Left cardiac atrium (tissue), 4 donors: ENCODE data around the gene GDPD5. TPM values are rescaled to one million over a fixed set of nuclear protein-coding genes. Genes with fewer than 3 reads are reported as not detected.
A peak's percentile ranks its signal among the peaks of the same experiment; 100 is the strongest.

ENCODE experiments used
- ATAC-seq, 2 donors: fragments of 200-7000 bp; cut with Tn5 transposase; one replicate each; pipeline ENCODE4 v1.9.1; 2020; ENCODE audit warnings: mild to moderate bottlenecking in 2 of 2, moderate library complexity in 2 of 2
- DNase-seq: peaks from one replicate; pipeline ENCODE4 v3.0.0-alpha.2; 2020
- intact Hi-C, 2 donors: fragments of 100-400 bp; cut with DNase I; formaldehyde crosslinking; loops; one replicate each; pipeline versions ENCODE4 v1.14.1 to v1.15.1; 2022 to 2023
- total RNA-seq, 2 donors: library from RNA; stranded (reverse); fragmentation: NEBNext Ultra II Directional; extraction: Animal tissue kit (Norgen Biotek cat#: 25700); gene quantifications; one replicate each; pipeline ENCODE4 v1.2.1, GENCODE V29; 2021
- donor health status: DM: no; HTN: yes; CAD: no.
- donor health status: DM: no; HTN: yes; CAD: no; lungs with severe emphysema.
- donor health status: DM: yes; HTN: yes; CAD: no.
- donor health status: Dilated cardiomyopathy.

Gene GDPD5
- total RNA-seq, 2 donors from 2014 or later: 12.3 to 17.6 TPM

DNA sequence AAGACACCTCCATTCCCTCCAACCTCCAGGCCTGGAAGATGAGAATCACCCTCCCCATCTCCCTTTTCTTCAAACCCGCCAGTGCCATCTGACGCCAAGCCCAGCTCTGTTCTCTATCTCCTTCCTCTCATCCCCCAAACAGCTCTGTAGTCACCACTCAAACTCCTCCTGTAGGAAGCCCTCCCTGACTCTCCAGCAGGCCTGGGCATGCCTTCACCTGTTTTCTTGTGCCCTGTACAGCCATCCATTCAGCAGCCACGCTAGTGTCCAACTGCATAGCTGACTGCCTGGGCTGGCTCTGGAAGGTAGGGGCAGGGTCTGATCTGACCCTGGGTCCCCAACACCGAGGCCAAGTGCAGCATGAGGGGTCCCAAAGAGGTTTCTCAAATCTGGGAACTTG is 25.0 kb downstream of the GDPD5 start:
- intact Hi-C loops: no loop called here
- ATAC-seq (no peak), DNase-seq (no peak)

DNA sequence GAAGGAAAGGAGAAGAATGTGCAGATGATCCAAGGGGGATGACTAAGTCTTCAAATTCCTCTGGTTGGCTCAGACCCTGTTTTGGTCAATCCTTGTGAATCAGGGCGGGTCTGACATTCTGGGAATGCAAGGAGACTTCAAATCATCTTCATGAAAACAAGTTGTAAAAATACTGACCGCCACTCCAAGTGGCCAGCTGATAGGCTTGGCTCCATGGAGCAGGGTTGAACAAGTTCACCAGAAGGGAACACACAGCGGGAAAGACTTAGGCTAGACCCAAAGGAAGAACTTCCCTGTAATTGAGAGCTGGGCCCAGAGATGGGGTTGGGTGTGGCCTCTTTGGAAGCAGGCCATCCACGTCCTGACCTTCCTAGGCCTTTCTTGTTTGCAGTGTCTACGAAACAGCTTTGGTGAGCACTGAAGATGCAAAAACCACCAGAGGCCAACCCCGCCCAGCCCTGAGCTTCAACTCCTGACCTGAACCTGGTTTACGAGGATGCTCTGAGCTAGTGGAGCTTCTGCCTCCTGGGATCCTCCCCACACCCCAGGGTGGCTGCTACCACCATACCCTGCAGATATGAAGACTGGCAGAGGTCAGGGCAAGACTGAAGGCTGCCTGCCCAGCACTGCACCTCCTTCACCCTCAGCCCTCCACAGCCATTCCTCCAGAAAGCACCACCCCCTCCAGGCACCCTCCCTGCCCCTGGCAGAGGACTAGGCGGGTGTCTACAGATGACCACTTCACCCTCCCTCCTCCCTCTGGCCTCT is 26.1 kb downstream of the GDPD5 start:
- ATAC-seq (peak; percentile 77 to 89), DNase-seq (peak; percentile 55)
- intact Hi-C loops: no loop called here

DNA sequence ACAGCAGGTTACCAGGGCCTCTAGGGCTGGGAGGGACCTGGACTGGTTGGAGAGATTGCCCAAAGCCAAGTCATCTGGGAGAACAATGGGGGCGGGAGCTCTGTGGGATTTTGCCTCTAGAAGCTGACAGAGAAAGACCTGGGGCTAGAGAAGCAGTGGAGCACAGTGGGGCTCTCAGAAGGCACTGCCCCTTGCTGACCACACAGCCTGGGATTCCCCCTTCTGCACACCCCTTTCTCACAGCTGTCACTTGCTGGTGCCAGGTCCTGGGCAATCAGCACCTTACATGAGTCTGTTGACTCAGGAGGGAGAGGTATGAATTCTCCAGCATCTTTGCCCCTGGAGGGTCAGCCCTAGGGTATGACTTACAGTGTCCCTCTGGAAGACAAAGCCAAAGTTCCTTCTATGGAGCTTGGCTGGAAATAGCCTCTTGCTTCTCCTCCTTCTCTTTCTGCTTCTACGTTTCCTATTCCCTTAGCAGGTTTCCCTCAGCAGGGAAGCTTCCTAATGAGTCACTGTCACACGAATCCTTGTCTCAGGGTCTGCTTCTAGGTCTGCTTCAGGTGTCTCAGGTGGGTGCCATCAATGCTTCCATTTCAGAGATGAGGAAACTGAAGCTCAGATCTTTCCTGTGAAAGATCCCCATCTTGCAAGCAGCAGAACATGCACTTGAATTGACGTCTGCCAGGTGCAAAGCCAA is 27.0 kb downstream of the GDPD5 start:
- intact Hi-C loops: no loop called here
- DNase-seq (no peak), ATAC-seq (no peak)

DNA sequence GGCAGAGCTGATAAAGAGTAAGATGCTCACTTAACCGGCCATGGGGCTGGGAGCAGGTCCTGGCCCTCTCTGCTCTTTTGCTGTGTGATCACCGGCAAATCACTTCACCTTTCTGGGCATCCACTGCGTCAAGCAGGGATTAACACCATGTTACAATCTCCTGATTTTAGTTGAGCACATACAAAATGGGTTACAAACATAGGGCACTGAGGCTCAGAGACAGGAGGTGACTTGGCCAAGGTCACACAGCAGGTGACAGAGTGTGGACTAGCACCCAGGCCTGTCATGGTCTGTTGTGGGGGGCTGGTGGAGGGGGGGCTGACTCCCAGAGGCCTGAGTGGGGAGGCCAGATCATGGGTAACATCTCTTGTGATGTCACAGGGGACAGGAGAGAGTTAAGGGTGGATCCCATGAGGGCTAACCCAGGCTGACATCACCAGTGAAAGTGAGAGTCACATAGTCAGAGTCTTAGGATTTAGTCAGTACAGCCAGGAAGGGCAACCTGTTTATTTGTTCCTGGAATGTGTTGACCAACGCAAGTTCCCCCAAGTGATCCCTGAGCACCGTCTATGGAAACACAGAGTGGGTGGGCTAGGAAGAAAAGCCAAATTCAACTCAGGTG is 27.8 kb downstream of the GDPD5 start:
- intact Hi-C loops: no loop called here
- no peak for DNase-seq
- no peak for ATAC-seq

DNA sequence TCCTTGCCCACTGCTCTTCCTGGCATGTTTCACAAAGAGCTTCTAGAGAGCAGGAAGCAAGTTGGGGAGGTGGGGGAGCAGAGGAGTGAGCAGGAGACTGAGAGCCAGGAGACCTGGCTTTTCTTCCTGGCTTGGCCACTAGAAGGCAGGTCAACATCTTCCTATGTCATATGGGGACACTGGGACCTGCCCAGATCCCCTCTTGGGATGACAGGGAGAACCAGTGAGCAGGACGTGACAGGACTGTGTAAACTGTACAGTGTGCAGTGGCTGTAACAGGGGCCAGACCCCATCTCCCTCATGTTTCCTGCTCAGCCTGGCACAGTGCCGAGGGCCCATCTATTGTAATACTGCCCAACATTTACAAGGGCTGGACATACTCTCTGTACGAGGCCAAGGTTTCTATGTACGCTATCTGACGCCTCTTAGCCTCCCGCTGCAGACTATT is 29.4 kb downstream of the GDPD5 start:
- intact Hi-C loops: no loop called here
- no peak for DNase-seq
- ATAC-seq: no peak

DNA sequence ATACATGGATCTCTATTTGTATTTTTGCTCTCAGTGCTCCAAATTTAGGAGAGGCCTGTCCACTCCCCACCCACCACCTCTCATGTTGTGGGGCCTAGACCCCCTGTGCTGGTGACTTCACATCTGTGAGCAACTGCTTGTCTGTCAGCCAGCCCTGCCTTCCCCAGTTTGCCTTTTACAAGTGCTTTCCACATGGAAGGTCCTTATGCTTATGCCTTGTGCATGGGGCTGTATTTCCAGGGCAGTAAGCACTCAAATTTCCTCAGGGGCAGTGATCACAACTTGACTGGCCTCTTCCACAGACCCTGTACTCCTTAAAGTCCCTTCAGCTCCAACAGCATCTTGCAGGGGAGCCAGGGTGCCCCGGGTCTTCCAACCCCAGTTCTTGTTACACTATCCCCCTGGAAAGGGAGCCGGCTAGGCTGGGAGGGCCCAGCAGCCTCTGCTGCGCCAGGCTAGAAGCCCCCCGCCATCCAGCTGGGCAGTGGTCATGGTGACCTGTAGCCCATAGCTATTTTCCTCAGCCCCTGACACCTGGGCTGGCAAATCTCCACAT is 29.9 kb downstream of the GDPD5 start:
- ATAC-seq (no peak), DNase-seq (no peak)
- intact Hi-C loops: no loop called here

DNA sequence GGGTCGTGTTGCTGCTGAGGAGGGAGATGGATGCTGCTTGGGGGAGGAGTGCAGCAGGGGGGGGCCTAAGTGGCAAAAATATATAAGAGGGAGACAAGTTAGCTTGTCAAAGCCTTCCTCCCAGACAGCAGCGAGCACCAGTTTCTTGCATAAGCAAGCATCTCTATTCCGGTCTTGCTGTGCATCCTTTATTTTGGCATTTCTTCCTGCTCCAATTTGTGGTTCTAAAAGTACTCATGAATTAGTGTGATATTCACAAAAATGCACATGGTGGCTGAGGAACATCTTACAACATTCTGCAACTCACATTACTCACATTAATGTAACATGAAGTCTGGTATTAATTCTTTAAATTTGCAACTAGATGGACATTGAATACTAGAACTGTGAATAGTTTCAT is 32.1 kb downstream of the GDPD5 start:
- ATAC-seq (no peak), DNase-seq (no peak)
- intact Hi-C loops: no loop called here

DNA sequence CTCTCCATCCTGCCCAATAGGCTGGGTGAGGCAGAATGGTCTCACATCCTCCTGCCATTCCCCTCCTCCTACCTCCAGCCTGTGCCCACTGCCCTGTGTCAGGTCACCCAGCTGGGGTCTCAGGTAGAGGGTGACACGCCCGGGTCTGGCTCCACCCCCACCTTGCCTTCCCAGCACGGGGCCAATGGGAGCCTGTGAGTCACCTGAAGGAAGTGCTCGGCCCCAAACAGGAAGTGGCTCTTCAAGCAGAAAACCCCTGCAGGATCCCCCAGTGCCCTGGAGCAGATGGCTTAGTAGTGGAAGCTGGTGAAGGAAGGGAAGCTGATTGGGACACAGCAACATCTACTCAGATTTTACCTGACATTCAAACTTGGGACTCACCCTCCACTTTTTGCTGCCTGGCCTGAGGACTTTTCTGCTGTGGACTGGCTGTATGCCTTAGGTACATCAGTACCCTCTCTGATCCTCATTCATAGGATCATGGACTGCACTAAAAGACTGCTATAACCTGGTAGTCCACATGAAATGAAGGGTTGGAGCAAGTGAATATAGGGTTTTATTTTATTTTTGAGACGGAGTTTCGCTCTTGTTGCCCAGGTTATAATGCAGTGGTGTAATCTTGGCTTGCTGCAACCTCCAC is 33.4 kb downstream of the GDPD5 start:
- ATAC-seq (no peak), DNase-seq (no peak)
- intact Hi-C loops: no loop called here

DNA sequence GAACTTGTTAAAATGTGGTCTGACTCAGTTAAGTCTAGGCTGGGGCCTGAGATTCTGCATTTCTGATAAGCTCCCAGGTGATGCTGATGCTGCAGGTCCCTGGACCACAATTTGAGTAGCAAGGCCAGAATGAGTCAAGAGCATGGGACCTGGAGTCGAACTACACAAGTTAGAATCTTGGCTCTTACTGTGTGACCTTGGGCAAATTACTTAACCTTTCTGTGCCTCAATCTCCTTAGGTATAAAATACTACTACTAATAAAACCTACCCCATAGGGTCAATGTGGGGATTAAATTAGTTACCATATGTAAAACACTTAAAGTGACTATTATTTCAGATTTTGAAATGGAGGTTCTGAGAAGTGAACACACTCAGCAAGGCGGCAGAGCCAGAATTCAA is 34.3 kb downstream of the GDPD5 start:
- DNase-seq (no peak), ATAC-seq (no peak)
- intact Hi-C loops: no loop called here

DNA sequence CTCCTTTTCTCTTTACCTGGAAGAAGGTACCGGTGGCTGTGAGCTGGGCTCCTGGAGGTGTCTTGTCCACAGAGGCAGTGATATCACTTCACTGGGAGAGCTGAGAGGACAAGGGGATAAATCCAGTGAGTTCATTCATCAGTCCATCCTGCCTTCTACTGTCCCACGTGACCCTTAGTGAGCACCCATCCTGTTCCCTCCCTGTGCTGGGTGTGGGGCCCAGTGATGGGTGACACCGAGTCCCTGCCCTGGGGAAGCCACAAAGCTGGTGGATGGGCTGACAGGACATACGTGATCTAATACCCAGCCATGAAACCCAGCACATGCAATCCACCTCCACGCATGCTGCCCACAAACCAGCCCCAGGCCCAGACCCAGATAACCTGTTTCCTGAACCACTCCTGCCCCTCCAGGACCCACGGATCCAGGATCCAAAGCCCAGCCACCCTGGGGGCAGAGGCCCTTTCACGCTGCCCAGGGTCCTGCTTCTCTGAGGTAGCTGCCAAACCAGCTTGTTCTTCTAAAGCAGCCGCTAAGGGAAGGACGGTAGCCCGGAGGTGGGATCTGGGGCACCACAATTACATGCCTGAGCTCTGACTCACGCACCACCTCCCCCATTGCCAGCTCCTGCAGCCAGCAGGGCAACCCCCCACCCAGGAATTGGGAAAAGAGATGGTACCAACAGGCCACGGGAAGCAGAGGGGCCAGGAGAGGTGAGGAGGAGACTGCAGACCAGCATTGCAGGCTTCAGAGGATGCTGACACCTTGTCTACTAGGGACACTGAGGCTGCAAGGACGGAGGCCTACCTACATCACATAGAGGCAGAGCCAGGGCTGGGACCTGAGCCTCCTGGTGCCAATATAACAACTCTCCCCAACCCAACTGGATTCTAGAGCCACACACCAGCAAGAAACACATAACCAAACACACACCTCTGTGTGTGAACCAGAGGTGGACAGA is 35.2 kb downstream of the GDPD5 start:
- intact Hi-C loops: no loop called here
- ATAC-seq (no peak), DNase-seq (no peak)

DNA sequence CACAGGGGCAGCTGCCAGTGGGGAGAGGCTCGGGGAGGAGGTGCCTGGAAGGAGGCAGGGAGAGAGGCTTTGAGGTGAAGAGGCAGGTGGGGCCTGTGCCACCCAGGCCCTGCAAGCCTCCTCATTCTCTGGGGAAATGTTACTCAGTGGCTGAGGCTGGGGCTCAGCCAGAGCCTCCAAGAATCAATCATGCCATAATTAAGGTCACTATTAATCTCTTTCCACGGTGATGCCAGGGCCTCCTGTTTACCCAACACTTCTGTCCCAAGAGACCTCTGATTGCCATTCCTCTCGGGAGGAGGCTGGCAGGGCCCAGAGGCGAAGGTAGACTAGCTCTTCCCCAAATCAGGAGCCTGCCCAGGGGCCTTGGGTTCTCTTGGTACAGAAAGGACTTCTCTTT is 38.4 kb downstream of the GDPD5 start:
- intact Hi-C loops: no loop called here
- DNase-seq: no peak
- peak in 1 of 2 donors; percentile 53 for ATAC-seq

DNA sequence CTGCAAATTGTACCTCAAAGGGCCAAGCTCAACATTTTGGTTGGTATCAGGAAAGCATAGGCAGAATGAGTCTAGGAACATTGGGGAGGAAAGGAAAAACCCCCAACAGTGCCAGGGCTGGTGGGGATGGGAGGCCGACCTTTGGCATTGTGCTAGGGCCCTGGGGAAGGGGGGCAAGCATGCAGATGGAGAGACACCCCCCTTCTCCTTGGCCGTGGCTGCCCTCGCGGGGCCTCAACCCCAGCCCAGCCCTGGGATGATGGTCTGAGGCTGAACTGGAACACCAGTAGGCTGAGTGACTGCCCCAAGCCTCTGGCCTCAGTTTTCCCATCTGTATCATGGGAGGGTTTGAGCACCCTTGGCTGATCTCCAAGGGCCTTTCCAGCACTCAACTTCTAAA is 40.0 kb downstream of the GDPD5 start:
- ATAC-seq (no peak), DNase-seq (no peak)
- intact Hi-C loops: no loop called here

DNA sequence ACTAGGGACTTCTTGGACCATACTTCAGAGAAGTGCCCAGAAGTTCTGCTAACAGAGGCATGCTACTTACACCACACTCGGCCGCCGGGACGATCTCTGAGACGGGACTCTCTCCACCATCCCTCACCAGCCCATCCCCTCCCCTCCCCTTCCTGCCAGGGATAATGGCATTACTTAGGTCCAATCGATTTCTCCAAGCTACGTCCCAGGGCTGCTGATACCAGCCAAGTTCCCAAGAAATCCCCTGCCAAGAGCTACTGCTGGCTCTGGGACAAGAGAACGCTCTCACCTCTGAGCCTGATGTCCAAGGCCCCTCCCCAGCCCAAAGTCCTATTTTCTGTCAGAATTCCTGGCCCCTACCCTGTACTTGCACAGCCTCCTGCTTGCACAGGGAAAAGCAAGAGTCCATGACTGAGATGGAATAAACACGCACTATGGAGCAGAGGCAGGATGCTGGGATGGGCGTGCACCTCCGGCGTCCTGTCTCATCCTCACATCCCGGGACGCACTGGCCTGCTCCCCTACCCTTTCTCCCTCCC is 42.7 kb downstream of the GDPD5 start:
- DNase-seq: no peak
- no peak for ATAC-seq
- intact Hi-C loops: no loop called here

DNA sequence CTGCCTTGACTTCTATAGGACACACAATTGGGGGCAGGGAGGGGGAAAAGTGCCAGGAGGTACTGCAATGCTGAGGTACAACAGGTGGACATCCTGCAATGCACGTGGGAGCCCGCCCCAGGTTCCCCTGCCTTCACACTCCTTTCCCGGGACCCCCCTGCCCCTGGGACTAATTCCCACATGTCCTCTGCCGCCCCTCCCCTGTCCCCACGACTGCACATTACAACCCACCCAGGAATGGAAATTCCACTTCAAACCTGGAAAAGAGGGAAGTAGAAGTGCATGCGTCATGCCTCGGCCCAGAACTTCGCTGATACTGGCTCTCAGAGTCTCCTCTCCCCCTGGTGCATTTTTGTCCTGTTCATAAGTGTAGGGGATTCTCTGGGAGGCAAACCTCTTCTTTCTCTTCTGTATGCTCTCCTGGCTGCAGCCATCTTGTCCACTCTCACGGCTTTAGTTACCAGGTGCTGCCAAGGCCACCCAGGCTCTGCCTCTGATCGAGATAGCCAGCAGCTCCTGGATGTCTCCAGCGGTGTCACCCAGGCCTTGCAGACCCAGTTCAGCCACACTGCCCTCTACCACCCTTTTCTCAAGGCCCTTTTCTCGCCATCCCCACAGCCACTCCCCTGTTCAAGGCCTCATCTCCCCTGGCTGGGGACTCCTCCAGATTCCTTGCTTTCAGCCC is 43.7 kb downstream of the GDPD5 start:
- DNase-seq (no peak), ATAC-seq (no peak)
- intact Hi-C loops: no loop called here

DNA sequence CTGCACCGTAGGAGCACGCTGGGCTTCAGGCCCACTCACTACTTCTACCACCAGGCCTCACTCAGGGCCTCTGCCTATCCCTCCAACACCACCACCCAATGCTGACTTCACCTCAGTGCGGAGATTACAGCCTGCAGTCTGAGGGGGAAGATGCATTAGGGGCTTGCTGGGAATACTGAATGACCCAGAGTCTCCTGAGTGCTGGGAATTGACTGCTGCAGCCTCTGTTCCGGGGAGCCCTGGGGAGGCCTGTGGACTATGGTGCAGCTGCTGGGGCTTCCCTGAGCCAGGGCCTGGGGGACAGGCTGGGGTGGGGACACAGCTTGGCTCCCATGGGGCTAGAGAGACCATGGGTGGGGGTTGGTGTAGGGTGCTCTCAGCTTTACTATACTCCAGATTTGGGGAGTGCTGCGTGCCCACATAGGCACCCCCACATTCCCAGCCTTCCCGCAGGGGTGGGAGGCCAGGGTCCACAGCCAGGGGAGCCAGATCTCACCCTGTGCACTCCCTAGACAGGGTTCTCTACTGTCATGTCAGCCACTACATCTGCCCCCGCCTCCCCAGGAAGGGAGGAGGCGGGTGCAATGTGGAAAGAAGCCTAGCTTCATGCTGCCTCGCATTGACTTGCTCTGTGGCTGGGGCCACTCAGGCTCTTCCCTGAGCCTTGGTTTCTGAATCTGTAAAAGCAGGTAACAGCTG is 44.4 kb downstream of the GDPD5 start:
- no peak for DNase-seq
- intact Hi-C loops: no loop called here
- ATAC-seq: no peak

DNA sequence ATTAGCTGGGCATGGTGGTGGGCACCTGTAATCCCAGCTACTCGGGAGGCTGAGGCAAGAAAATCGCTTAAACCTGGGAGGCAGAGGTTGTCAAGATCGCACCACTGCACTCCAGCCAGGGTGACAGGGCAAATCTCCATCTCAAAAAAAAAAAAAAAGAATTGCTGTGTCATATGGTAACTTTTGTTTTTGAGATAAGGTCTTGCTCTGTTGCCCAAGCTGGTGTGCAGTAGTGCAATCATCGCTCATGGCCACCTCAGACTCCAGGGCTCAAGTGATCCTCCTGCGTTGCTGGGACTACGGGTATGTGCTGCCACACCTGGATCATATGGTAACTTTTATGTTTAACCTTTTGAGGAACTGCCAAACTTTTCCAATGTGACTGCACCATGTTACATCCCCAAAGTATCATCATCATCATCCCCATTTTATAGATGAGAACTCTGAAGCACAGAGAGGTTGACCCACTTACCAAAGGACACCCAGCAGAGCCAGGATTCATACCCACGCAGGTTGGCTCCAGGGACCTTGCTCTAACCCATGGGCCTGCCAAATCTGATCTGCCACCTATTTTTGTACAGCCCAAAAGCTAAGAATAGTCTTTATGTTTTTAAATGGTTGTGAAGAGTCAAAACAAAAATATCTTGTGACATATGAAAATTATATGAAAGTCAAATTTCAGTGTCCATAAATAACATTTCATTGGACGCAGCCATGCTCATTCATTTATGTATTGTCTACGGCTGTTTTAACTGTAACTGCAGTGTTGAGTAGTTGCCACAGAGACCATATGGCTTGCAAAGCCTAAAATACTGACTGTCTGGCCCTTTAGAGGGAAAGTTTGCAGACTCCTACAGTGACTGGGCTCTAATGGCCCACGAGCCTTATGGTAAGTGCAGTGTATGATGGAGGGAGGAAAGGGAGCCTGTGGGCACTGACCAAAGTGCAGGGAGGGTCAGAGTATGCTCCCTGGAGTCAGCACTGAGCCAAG is 45.3 kb downstream of the GDPD5 start:
- DNase-seq: no peak
- intact Hi-C loops: no loop called here
- ATAC-seq: no peak
